ENCODE data around the gene CAMK1D.

The CAMK1D gene

DNA sequence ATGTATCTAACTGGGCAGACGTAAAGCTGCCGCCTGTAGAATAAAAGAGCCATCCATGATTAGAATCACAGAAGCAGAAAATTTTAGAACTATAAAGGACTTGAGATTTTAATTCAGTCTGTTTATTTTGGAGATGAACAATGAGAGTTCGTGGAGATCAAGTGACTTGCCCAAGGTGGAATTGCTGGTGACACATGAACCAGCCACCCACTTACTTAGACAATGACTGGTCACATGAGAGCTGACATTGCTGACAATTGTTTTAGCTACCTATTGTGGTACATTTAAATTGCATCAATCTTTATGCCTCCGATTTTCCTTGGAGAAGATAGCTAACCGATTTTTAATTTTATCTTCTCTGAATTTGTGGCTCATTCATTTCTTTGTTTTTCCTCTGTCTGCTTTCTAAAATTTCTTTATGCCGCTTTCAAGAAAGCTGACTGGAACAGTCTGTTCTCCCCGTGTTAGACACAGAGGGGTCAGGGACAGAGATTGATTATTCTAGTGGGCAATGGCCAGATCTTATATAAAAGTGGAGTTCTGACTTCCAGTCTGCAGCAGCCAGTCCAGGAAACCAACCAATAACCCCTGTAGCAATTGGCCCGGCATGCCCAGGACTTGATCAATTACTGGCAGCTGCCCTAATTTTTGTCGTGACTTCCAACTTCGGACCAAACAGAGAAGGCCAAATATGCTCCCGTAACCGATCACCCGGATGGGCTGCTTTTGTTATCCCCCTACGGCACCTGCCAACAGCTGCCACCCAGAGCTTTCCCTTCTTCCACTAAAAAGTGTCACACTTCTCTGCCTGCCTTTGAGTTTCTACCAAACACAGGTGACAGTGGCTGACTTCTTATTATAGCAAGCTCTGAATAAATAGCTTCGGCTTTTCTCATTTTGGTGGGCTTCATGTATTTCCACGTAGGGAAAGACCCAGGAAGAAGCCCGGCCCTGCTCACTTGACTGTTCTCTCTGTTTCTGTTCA lies 241.6 kb downstream of the CAMK1D start:
- Mint-ChIP-seq H3K4me1 (peaks cover 82% of the 10 kb centered on the region), H3K27ac (no peak overlapping the region), H3K27me3 (no peaks in the 10 kb centered on the region)

GRCh38 chr10:12592967-12593366 lies 243.6 kb downstream of the CAMK1D start:
- DNase-seq (no peak), ATAC-seq (no peak)
- no peak overlapping the region for H3K27ac Mint-ChIP-seq
- no peak overlapping the region for H3K4me3 Mint-ChIP-seq
- peaks cover 12% of the 10 kb centered on the region for H3K36me3 Mint-ChIP-seq (ENCODE audit: low read depth)
- H3K27me3 Mint-ChIP-seq = no peaks in the 10 kb centered on the region
- H3K4me1 Mint-ChIP-seq = peaks cover 75% of the 10 kb centered on the region
- H3K9me3 Mint-ChIP-seq = peaks cover 3% of the 10 kb centered on the region

More for the DNA sequence above, 241.6 kb downstream of the CAMK1D start:
- no peak for DNase-seq
- Mint-ChIP-seq H3K4me3 (no peak overlapping the region), H3K36me3 (ENCODE audit: low read depth) (peaks cover 11% of the 10 kb centered on the region), H3K9me3 (peaks cover 3% of the 10 kb centered on the region)
- no peak for ATAC-seq

DNA sequence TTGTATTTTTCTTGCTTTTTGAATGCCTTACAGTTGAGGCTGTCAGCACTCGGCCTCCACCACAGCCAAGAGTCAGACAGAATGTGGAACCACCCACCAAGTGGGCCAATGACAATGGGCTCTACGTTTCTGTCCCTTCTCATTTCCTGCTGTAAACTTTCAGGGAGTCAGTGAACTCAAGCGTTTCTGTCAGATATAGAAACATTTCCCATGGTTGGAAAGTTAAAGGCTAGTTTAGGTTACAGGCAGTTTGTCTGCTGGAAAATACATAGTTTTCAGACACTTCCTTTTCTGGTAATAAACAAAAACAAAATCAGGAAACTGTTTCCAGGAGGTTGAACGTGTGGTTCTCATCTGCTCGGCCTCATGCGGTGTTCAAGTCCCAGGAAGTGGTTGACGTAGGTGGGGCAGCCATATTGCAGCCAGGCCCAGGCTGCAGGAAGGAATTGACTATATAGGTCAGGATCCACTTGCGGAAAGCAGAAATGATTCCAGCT lies 245.1 kb downstream of the CAMK1D start:
- DNase-seq = peak; percentile 18
- H3K27me3 Mint-ChIP-seq = no peaks in the 10 kb centered on the region
- peaks cover 63% of the 10 kb centered on the region for H3K4me1 Mint-ChIP-seq
- peaks cover 12% of the 10 kb centered on the region for H3K36me3 Mint-ChIP-seq (ENCODE audit: low read depth)
- peak; percentile 52 for ATAC-seq
- H3K4me3 Mint-ChIP-seq = peak overlapping the region; percentile 36
- H3K27ac Mint-ChIP-seq = peak overlapping the region; percentile 86
- H3K9me3 Mint-ChIP-seq = peaks cover 3% of the 10 kb centered on the region

- Mint-ChIP-seq H3K4me1 (peaks cover 50% of the 10 kb centered on the region), H3K4me3 (peak overlapping the region; percentile 5), H3K9me3 (peaks cover 3% of the 10 kb centered on the region), H3K36me3 (ENCODE audit: low read depth) (peaks cover 12% of the 10 kb centered on the region), H3K27ac (no peak overlapping the region), H3K27me3 (no peaks in the 10 kb centered on the region)
- ATAC-seq (no peak), DNase-seq (no peak)
Observed at GRCh38 chr10:12595936-12596576, 246.7 kb downstream of the CAMK1D start.

DNA sequence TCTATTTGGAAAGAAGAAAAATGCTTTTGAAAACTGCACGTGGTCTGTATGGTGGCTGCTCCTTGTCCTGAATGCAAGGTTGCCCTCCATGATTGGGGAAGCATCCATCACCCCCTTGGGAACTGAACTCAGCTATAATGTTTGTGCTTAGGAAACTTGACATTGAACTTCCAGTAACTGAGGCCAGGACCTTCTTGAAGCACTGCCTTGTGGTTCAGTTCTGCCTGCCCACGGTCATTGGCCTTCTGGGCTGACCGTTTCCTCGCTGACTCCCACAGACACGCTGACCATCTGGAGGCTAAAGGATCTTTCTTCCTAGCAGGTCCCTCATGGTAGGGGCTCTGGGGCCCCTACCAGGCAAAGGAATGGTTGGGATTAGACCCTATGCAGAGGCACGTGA lies 247.8 kb downstream of the CAMK1D start:
- Mint-ChIP-seq H3K27me3 (no peaks in the 10 kb centered on the region), H3K4me1 (peaks cover 43% of the 10 kb centered on the region), H3K9me3 (peaks cover 3% of the 10 kb centered on the region), H3K27ac (no peak overlapping the region), H3K4me3 (no peak overlapping the region), H3K36me3 (ENCODE audit: low read depth) (peaks cover 12% of the 10 kb centered on the region)
- no peak for DNase-seq
- no peak for ATAC-seq

DNA sequence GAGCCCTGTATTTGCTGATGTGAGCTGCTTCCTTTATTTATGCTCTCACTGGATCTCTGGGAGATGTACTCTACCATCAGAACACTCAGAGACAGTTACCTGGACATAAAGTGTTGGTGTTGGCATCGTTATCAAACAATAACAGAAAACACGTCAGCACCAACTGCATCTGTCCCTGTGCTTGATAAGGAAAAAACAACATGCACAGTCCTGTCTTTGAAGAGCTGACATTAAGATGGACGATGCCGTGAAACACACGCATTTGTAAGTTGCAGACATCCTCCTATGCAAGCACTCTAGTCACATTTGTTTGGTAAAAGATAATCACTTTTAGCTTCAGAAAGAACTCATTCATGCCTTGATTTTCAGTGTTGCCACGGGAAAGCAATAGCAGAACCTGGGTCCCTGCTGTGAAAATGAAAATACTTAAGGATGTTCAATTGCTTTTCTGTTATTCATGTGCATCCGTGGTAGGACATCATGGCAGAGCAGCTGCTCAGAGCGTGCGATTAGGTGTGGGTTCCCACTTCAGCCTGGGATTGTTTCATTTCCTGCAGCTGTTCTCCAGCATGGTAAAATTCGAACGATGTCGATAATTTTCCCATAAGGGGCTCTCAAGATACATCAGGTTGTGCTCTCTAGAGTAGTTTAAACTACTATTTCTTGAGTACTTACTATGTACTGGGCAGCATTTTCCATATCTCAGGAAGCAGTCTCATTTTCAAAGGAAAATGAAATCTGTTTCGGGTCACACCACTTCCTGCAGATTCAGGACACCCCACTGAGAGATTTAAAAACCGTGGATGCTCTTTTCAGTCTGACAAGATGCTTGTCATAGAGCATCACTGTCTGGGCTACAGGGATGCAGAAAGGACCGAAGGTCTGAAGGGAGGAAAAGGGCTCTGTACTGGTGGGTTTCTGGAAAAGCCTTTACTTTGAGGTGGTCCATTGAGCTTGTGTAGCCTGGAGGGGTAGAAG lies 248.7 kb downstream of the CAMK1D start:
- Mint-ChIP-seq H3K27me3 (no peaks in the 10 kb centered on the region), H3K4me1 (peaks cover 38% of the 10 kb centered on the region), H3K27ac (no peak overlapping the region), H3K9me3 (peaks cover 3% of the 10 kb centered on the region), H3K36me3 (ENCODE audit: low read depth) (peaks cover 12% of the 10 kb centered on the region), H3K4me3 (no peak overlapping the region)
- DNase-seq = no peak
- ATAC-seq = no peak

GRCh38 chr10:12600652-12601051 lies 251.3 kb downstream of the CAMK1D start:
- H3K4me1 Mint-ChIP-seq = peaks cover 22% of the 10 kb centered on the region
- H3K27me3 Mint-ChIP-seq = no peaks in the 10 kb centered on the region
- no peak overlapping the region for H3K27ac Mint-ChIP-seq
- ATAC-seq = no peak
- no peak for DNase-seq
- H3K4me3 Mint-ChIP-seq = no peak overlapping the region
- H3K36me3 Mint-ChIP-seq (ENCODE audit: low read depth) = peaks cover 4% of the 10 kb centered on the region
- no peaks in the 10 kb centered on the region for H3K9me3 Mint-ChIP-seq

DNA sequence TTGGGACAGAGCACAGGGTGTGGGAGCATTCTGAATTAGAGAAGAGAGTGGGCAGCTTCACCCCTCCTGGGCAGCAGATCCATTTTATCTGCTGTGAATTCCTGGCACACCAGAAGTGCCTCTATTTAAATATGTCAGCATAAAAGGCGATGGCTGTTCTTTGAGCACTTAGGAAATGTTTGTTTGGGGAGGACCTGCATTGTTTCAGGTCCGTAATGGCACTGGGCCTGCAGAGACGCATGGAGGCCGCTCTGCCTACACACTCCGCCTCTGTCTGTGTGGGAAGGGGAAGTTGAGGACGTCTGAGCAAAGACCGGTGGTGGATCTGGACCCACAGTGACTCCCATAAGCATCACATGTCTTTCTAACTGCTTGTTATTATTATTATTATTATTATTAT lies 253.2 kb downstream of the CAMK1D start:
- H3K27ac Mint-ChIP-seq = no peak overlapping the region
- no peaks in the 10 kb centered on the region for H3K27me3 Mint-ChIP-seq
- DNase-seq = no peak
- H3K4me3 Mint-ChIP-seq = no peak overlapping the region
- H3K9me3 Mint-ChIP-seq = no peaks in the 10 kb centered on the region
- no peak for ATAC-seq
- H3K36me3 Mint-ChIP-seq (ENCODE audit: low read depth) = no peaks in the 10 kb centered on the region
- peaks cover 28% of the 10 kb centered on the region for H3K4me1 Mint-ChIP-seq

DNA sequence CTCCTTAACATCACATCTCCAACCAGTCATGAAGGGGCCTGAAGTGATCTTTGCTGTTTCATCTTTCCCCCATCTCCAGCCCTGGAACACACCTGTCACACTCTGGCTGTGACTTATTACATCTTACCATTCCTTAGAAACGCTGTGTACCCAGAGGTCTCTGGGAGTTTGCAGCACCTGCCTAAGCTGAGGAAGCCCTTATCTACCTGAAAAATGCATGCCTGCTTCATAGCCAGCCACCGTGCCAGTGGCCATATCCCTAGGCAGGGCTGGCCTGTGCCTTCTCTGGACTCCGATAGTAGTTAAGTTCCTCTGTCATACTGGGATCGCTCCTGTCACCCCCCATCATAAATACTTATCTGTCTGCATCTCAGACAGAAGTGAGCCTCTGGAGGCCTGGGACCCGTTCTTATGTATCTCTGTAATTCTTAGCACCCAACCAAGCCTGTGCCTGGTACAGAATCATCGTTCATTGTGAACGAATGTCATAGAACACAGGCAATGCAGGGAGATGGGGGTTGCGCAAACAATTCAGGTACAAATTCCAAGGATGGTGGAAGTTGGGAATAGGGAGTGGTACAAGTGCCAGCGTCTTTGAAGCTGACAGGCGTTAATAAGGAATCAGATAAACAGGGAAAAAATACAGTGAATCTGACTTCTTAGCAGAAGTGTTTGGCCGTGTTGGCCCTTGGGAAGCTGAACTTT lies 254.6 kb downstream of the CAMK1D start:
- H3K4me3 Mint-ChIP-seq = no peak overlapping the region
- H3K9me3 Mint-ChIP-seq = no peaks in the 10 kb centered on the region
- peaks cover 21% of the 10 kb centered on the region for H3K4me1 Mint-ChIP-seq
- no peak for ATAC-seq
- H3K27me3 Mint-ChIP-seq = no peaks in the 10 kb centered on the region
- DNase-seq = no peak
- no peak overlapping the region for H3K27ac Mint-ChIP-seq
- H3K36me3 Mint-ChIP-seq (ENCODE audit: low read depth) = no peaks in the 10 kb centered on the region

GRCh38 chr10:12605580-12606405 lies 256.4 kb downstream of the CAMK1D start:
- no peaks in the 10 kb centered on the region for H3K36me3 Mint-ChIP-seq (ENCODE audit: low read depth)
- H3K27me3 Mint-ChIP-seq = no peaks in the 10 kb centered on the region
- peak overlapping the region; percentile 80 for H3K4me3 Mint-ChIP-seq
- DNase-seq = peak; percentile 52
- H3K9me3 Mint-ChIP-seq = no peaks in the 10 kb centered on the region
- ATAC-seq = peak; percentile 83
- peak overlapping the region; percentile 96 for H3K27ac Mint-ChIP-seq
- H3K4me1 Mint-ChIP-seq = peaks cover 21% of the 10 kb centered on the region

DNA sequence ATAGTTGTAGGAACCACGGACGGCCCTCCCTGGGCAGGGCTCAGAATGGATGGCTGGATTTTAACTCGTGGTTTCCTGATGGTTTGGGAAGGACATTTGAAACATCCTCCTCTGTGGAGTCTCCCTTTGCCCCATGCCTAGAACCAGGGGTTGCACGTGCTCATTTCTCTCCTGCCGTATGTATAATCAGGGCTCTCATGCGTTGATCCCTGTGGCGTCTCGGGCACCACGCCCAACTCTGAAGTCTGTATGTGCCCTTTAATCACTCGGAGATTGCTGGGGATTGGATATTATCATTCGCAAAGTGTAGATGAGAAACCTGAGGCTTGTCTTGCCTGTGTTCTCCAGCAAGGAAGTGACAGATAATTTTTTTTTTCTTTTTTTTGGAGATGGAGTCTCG lies 257.1 kb downstream of the CAMK1D start:
- Mint-ChIP-seq H3K27ac (peak overlapping the region; percentile 96), H3K27me3 (no peaks in the 10 kb centered on the region), H3K9me3 (no peaks in the 10 kb centered on the region), H3K4me1 (peaks cover 21% of the 10 kb centered on the region), H3K4me3 (peak overlapping the region; percentile 80), H3K36me3 (ENCODE audit: low read depth) (no peaks in the 10 kb centered on the region)
- ATAC-seq (peak; percentile 5), DNase-seq (no peak)

DNA sequence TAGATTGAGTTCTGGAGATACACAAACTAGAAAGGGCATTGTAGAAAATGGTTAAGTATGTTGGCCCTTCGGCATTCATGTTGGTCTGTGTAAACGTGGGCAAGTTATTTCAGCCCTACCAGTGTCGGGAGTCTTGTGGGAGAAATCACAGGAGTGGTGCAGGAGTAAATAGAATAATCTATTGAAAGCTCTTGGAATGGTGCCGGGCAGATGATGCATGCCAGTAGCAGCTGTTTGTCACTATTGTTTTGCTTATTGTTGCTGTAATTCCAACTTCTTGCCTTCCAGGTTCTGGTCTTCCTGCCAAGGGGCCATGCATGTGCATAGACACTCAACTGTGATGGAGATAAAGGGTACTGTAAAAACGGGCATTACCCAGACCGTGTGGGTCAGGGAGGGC lies 259.4 kb downstream of the CAMK1D start:
- Mint-ChIP-seq H3K4me1 (peaks cover 21% of the 10 kb centered on the region), H3K4me3 (no peak overlapping the region), H3K27me3 (no peaks in the 10 kb centered on the region), H3K9me3 (no peaks in the 10 kb centered on the region), H3K27ac (no peak overlapping the region), H3K36me3 (ENCODE audit: low read depth) (peaks cover 2% of the 10 kb centered on the region)
- DNase-seq = no peak
- no peak for ATAC-seq

- Mint-ChIP-seq H3K27me3 (no peaks in the 10 kb centered on the region), H3K4me1 (peaks cover 21% of the 10 kb centered on the region), H3K36me3 (ENCODE audit: low read depth) (peaks cover 2% of the 10 kb centered on the region), H3K27ac (no peak overlapping the region), H3K4me3 (no peak overlapping the region), H3K9me3 (no peaks in the 10 kb centered on the region)
- ATAC-seq = no peak
- no peak for DNase-seq
Observed at GRCh38 chr10:12609435-12609834, 260.1 kb downstream of the CAMK1D start.

All from activated naive CD8-positive, alpha-beta T cell treated with anti-CD3 and anti-CD28 coated beads, Interleukin-2, amount 50 U/mL, for 24 hours (primary cell).